ENCODE results near the gene USE1.

USE1 gene

DNA sequence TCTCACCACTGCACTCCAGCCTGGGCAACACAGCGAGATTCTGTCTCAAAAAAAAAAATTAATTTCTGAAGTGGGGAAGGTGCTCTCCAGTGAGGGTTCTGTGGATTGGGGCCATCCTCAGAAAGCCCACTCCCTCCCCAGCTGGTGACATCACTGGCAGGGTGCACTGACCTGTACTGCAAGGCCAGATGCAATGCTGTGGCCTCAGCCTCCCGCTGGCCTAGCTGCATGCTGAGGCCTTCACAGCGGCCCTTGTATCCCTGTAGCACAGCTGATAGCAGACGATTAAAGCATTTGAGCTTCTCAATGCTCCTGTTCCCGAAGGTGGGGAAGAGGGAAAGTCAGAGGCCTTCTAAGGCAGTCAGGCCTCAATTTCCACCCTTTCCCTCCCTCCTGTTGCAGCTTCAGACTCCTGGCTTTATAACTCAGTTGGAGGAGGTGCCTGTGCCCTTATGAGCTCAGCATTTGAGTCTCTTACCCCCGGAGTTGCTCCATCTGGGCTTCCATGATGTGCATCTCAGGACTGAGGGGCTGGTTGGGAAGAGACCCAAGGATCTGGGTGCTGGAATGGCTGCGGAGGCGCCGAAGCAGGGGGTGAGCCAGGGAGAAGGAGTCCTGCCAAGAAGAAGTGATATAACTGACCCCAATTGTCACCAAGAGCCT is 44.1 kb downstream of the USE1 start:
- DNase-seq (ENCODE audit: low read depth in 3 of 3) = no peak

DNA sequence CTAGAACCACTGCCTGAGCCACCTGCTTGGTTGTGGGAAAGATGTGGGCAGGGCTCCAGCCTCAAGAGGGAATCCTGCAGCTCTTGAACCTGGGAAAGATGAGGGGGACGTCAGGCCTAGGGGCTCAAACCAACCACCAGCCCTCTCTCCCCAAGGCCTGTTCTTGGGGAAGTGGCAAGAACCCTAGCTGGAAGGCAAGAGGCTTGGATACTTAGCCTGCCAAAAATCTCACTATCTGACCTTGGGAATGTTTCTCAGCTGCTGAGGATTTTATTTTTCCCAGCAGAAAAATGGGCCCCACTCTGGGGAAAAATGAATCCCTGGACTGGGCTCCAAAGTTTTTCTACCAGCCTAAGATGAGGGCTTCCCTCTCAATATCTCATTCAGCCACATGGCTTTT is 44.8 kb downstream of the USE1 start:
- no peak for DNase-seq (ENCODE audit: low read depth in 3 of 3)

DNA sequence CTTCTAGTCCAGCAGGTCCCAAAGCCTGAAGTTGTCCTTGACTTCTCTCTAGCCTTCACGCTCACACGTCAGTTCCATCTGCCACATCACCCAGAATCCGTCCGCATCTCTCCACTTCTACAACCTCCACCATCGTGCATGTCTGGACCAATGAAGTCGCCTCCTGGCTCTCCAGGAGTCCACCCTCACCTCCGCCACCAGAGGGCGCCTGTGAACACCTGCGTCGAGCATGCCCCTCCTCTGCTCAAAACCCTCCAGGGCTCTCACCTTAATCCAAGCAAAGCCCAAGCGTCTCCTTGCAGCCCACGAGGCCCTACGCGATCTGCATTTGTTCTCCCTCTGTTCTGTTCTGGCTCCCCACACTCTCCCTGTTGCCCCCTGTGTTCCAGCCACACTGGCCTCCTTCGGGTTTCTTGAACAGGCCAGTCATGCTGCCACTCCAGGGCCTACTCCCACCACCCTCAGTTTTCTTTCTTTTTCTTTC is 45.7 kb downstream of the USE1 start:
- peak; percentile 83 to 90 (median 88) for DNase-seq (ENCODE audit: low read depth in 3 of 3)

DNA sequence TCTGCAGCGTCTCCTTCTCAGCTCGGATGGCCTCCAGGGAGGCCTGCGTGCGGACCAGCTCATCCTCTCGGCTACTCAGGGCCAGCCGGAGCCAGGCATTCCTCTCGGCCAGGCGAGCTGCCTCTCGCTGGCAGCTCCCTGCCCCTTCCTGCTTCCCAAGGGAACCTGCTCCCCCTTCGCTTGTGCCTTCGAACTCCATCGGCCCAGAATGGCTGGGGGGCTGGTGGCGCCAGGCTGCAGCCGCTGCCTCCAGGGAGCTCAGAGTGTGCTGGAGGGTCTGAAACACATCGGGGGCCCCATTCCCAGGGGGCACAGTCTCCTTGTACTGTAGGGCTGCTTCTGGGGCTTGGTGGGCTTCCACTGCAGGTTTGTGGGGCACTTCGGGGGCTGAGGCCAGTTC is 47.4 kb downstream of the USE1 start:
- DNase-seq (ENCODE audit: low read depth in 3 of 3) = no peak

DNA sequence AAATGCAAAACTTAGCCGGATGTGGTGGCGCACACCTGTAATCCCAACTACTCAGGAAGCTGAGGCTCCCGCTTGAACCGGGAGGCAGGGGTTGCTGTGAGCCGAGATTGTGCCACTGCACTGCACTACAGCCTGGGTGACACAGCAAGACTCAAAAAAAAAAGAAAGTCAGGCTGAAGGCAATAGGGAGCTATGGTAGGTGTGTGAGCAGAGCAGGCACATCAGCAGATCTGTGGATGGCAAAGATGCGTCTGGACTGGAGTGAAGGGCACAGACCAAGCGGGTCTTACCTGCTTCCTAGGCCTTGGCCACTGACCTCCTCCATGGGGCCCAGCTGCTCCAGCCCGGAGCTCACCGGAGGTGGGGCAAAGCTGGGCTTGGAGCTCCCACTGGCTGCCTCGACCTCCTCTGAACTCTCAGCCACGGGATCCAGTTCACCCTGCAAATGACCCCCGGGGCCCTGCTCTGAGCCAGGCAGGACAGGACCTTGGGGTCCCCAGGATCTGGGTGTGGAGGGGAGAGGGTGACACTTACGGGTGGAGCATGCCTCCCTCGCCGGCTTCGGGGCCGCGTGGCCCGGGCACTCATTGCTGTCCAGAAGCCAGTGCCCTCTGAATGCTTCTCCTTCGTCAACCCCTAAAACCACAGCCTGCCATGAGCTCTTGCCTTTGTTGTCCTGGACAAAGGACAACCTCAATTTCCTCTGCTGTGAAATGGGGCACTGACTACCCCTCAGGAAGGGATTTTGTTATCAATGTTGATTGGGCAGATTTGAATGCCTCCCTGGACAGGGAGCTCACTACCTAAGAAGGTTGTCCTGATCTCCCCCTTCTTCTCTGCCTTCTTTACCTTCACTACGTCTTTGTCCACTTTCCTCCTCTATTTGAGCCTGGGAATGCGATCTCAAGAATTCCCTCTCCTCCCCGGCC is 48.8 kb downstream of the USE1 start:
- DNase-seq (ENCODE audit: low read depth in 3 of 3) = no peak

DNA sequence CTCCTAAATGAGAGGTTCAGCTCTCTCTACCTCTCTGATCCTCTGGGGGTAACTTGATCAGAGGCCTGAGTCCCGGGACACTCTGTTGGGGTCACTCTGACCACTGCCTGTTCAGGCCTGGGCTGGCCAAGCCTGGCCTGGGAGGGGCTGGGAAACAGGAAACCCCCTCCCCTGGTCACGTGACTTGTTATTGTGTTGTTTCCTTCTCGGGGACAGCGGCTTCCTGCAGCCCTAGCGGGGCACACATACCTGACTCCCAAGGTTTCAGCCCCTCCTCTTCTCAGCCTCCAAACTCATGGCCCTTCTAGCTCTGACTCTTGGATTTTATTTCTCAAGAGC is 49.5 kb downstream of the USE1 start, which contains the start of gene USHBP1:
USHBP1 (minus strand) TSS at position 105 of the 339 bp plus-strand sequence. CDS start 446 bp downstream, outside the sequence.
- no peak for DNase-seq (ENCODE audit: low read depth in 3 of 3)

DNA sequence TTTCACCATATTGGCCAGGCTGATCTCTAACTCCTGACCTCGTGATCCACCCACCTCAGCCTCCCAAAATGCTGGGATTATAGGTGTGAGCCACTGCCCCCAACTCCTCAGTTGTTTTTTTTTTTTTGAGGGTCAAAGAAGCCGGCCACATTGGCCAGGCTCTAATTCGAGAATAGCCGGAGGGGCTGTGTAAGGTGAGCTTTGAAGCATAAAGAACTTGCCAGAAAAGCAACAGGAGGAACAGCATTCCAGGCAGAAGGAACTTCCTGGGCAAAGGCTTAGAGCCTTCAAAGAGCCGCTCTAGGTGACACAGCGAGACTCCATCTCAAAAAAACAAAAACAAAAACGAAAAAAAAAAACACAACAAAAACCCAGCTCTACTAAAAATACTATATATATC is 50.9 kb downstream of the USE1 start:
- no peak for DNase-seq (ENCODE audit: low read depth in 3 of 3)

DNA sequence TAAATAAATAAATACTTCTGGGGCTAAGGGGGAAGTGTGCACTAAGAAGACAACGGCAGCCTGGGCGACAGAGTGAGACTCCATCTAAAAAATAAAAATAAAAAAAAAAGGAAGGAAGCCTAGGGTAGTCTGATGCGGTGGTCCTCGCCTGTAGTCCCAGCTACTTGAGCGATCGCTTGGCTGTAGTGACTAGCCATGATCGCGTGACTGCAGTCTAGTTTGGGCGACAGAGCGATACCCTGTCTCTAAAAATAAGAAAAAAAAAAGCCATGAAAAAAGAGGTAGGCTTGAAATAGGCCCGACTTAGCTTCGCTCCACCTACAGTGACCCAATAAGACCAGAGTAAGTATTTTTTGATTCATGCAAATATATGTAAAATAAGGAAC is 51.4 kb downstream of the USE1 start:
- no peak for DNase-seq (ENCODE audit: low read depth in 3 of 3)

DNA sequence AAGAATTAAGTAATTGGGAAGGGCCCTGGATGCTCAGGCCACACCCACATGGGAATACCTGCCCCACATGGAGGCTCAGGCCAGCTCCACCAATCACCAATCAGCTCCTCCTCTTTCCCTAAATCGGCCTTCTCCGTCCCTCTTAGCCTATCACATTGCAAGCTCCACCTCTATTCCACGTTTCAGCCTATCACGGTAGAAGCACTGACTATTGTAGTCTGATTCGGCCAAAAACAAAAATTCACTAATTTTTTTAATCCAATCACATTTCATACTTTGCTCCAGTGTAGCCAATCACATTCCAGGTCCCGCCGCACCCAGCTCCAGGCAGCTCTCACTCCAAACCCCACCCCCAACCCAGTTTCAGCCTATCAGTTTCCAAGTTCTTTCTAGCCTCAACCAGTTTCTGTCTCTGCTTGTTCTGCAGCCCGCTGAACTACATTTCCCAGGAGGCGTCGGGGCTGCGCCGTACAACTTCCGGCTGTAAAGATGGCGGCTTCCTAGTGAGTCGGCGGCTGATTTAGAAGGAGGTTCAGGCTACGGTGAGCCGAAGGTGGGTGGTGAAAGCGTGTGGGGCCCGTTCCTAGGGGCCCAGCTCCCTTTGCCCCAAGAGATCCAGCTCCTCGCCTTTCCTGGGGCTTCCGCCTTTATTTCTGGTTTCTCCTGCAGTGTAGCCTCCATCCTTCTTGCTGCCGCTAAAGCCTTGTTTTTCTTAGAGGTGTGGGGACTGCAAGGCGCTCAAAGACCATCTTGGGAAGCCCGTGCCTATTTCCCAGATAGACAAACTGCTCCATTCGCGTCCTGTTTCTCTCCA is 52.0 kb downstream of the USE1 start, which contains the start of gene BABAM1:
BABAM1 (plus strand) TSS at position 469 of the 814 bp plus-strand sequence. CDS start 1,364 bp downstream, outside the sequence.
- DNase-seq (ENCODE audit: low read depth in 3 of 3) = peak; percentile 92 to 93 (median 93)

DNA sequence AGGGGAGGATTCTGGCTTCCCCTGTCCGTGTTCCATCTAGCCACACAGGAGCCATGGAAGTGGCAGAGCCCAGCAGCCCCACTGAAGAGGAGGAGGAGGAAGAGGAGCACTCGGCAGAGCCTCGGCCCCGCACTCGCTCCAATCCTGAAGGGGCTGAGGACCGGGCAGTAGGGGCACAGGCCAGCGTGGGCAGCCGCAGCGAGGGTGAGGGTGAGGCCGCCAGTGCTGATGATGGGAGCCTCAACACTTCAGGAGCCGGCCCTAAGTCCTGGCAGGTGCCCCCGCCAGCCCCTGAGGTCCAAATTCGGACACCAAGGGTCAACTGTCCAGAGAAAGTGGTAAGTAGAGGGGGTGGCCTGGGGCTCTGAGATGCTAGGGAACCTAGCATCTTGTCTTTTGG is 53.6 kb downstream of the USE1 start:
- no peak for DNase-seq (ENCODE audit: low read depth in 3 of 3)

All from stimulated activated CD4-positive, alpha-beta T cell treated with anti-CD3 and anti-CD28 coated beads, TNF-alpha, amount 100 ng/mL, for 24 hours (primary cell).